ENCODE results near the gene DISC1. TPM values are rescaled to one million over a fixed set of nuclear protein-coding genes. Genes with fewer than 3 reads are reported as not detected.

The DISC1 gene
- total and polyA plus RNA-seq, 2 of the 13 experiments (the other 11 are each of a cell fraction or from before 2014, with no cell fraction given): 4.2 to 4.6 TPM

- in situ Hi-C loops (cut with HindIII; ENCODE audit: extremely low pct_ligation_motif_present, low pct_unique_long_range_greater_than_20kb): loop anchor here (25.0 kb wide), 2 partner anchors 1091 to 1366 kb away; partner anchors contain the start of gene NTPCR
Measured at GRCh38 chr1:231871471-231871870, 244.9 kb downstream of the DISC1 start.

GRCh38 chr1:231871878-231872277, 245.3 kb downstream of the DISC1 start:
- H3K36me3 ChIP-seq (replicated peaks in 1 of 2; ENCODE audit: control insufficient read depth in 1 of 2, insufficient read depth in 2 of 2, low read length in 2 of 2): 0 out of 5 replicates have a peak, but pooled peaks cover 0 to 3% of the 10 kb centered on the region in 2 experiments
- intact Hi-C loops (cut with micrococcal nuclease; ENCODE audit: unreplicated experiment) (no loop called here), in situ Hi-C loops (cut with HindIII; ENCODE audit: extremely low pct_ligation_motif_present, low pct_unique_long_range_greater_than_20kb) (loop anchor here (25.0 kb wide), 2 partner anchors 1090 to 1365 kb away; partner anchors contain the start of gene NTPCR)
- FAIRE-seq (no peak), DNase-seq (ENCODE audit: low spot score) (no peak), ATAC-seq (no peak)
- WGBS (ENCODE audit: low lambda C conversion rate): 67% methylated on average over 3 of the region's 5 CpGs
- CTCF ChIA-PET (ENCODE audit: low intra/inter-chr PET ratio, low total read pairs): no interaction called here
- POLR2A ChIA-PET: no interaction called here
- H3K4me3 ChIP-seq (replicated peaks in 1 of 3; ENCODE audit: insufficient read depth in 1 of 3, low read depth in 2 of 3, low read length in 3 of 3): no peak overlapping the region
- no peak overlapping the region for H3K9ac ChIP-seq (ENCODE audit: insufficient read depth, low read depth, low read length)
- no peak overlapping the region for H3K27ac ChIP-seq (ENCODE audit: extremely low read length, insufficient read depth, low read length)
- no peak overlapping the region for H3K4me2 ChIP-seq (ENCODE audit: low read depth, low read length)
- no peaks in the 10 kb centered on the region for H4K20me1 ChIP-seq (ENCODE audit: insufficient read depth, low read length)
- H2AFZ ChIP-seq (ENCODE audit: low read length): no peak overlapping the region
- H3K4me1 ChIP-seq (ENCODE audit: insufficient read depth, low read length): no peaks in the 10 kb centered on the region
- no peaks in the 10 kb centered on the region for H3K79me2 ChIP-seq (ENCODE audit: insufficient read depth, low read length)
- no peaks in the 10 kb centered on the region for H3K9me3 ChIP-seq (ENCODE audit: low read length)
- BruUV-seq (replicated peaks): no TSS peak
- no peaks in the 10 kb centered on the region for H3K27me3 ChIP-seq (ENCODE audit: control insufficient read depth in 1 of 2, insufficient read depth in 2 of 2, low read length in 2 of 2)
- TF ChIP-seq SP140L (CRISPR knock-in tag; IDR thresholded peaks at IDR 0.05; ENCODE audit: borderline replicate concordance) (no peak), ZNF784 (CRISPR knock-in tag; IDR thresholded peaks at IDR 0.05; ENCODE audit: borderline replicate concordance) (no peak), ZSCAN21 (CRISPR knock-in tag; IDR thresholded peaks at IDR 0.05; ENCODE audit: borderline replicate concordance) (no peak), GFI1 (CRISPR knock-in tag; IDR thresholded peaks at IDR 0.05; ENCODE audit: borderline replicate concordance) (no peak), ZBTB26 (CRISPR knock-in tag; IDR thresholded peaks at IDR 0.05; ENCODE audit: borderline replicate concordance) (no peak), ZNF878 (CRISPR knock-in tag; IDR thresholded peaks at IDR 0.05) (no peak), TFDP1 (CRISPR knock-in tag; IDR thresholded peaks at IDR 0.05; ENCODE audit: borderline replicate concordance) (no peak), TFDP2 (CRISPR knock-in tag; IDR thresholded peaks at IDR 0.05) (no peak), KLF9 (CRISPR knock-in tag; IDR thresholded peaks at IDR 0.05; ENCODE audit: low read depth) (no peak), ZNF644 (CRISPR knock-in tag; IDR thresholded peaks at IDR 0.05; ENCODE audit: low read depth) (no peak), E2F2 (CRISPR knock-in tag; IDR thresholded peaks at IDR 0.05; ENCODE audit: borderline replicate concordance) (no peak), CENPX (CRISPR knock-in tag; IDR thresholded peaks at IDR 0.05) (no peak)

More at GRCh38 chr1:231871471-231871870, 244.9 kb downstream of the DISC1 start:
- 86% methylated on average over 6 of the region's 6 CpGs for WGBS (ENCODE audit: low lambda C conversion rate)
- Histone ChIP-seq H2AFZ (ENCODE audit: low read length) (no peak overlapping the region), H3K4me3 (replicated peaks in 1 of 3; ENCODE audit: insufficient read depth in 1 of 3, low read depth in 2 of 3, low read length in 3 of 3) (no peak overlapping the region), H3K9ac (ENCODE audit: insufficient read depth, low read depth, low read length) (no peak overlapping the region), H3K4me1 (ENCODE audit: insufficient read depth, low read length) (no peaks in the 10 kb centered on the region), H4K20me1 (ENCODE audit: insufficient read depth, low read length) (no peaks in the 10 kb centered on the region), H3K27ac (ENCODE audit: extremely low read length, insufficient read depth, low read length) (no peak overlapping the region), H3K79me2 (ENCODE audit: insufficient read depth, low read length) (no peaks in the 10 kb centered on the region), H3K36me3 (replicated peaks in 1 of 2; ENCODE audit: control insufficient read depth in 1 of 2, insufficient read depth in 2 of 2, low read length in 2 of 2) (0 out of 5 replicates have a peak, but pooled peaks cover 0 to 3% of the 10 kb centered on the region in 2 experiments), H3K9me3 (ENCODE audit: low read length) (no peaks in the 10 kb centered on the region), H3K4me2 (ENCODE audit: low read depth, low read length) (no peak overlapping the region), H3K27me3 (ENCODE audit: control insufficient read depth in 1 of 2, insufficient read depth in 2 of 2, low read length in 2 of 2) (no peaks in the 10 kb centered on the region)
- TF ChIP-seq SYNCRIP (IDR thresholded peaks at IDR 0.05; ENCODE audit: insufficient read depth, low read depth, low read length): no peak
- no peak for TF ChIP-seq FOXO1 (CRISPR knock-in tag; IDR thresholded peaks at IDR 0.05)
- no TSS peak for BruUV-seq (replicated peaks)
- no peak for DNase-seq (ENCODE audit: low spot score)
- intact Hi-C loops (cut with micrococcal nuclease; ENCODE audit: unreplicated experiment): no loop called here
- FAIRE-seq: no peak
- CTCF ChIA-PET (ENCODE audit: low intra/inter-chr PET ratio, low total read pairs): no interaction called here
- POLR2A ChIA-PET: no interaction called here
- no peak for ATAC-seq
